Endothelial cell of umbilical vein (primary cell): Measurements from ENCODE around the gene SPACA6. TPM values are rescaled to one million over a fixed set of nuclear protein-coding genes. Genes with fewer than 3 reads are reported as not detected.

Source experiments
- BruUV-seq: library from RNA; stranded (reverse); fragments of 400-500 nt; replicated peaks from 2 replicates; lab custom pipeline; 2021; lab: Mats Ljungman, UMichigan
- CTCF ChIA-PET: fragments of 300-600, 350-600 bp; sonication (Branson Sonifier 250); formaldehyde crosslinking; loops from one replicate; lab custom pipeline; 2021; ENCODE audit warnings: antibody characterized with exemption, inconsistent platforms; lab: Charles Lee
- POLR2A ChIA-PET: fragments of 300-600, 350-600 bp; sonication (Branson Sonifier 250); formaldehyde crosslinking; loops from one replicate; lab custom pipeline; 2021; ENCODE audit warnings: antibody characterized with exemption, inconsistent platforms; lab: Charles Lee
- DNase-seq: peaks from one replicate; pipeline ENCODE4 v3.0.0-alpha.2; 2011; ENCODE audit warnings: low read depth, low spot score
- FAIRE-seq: peaks from 2 replicates; lab custom pipeline; 2011; peaks lifted over from hg19 to GRCh38; lab: Jason Lieb, UNC
- H2AFZ ChIP-seq: 2 replicates; pipeline ENCODE4 v1.6.0; 2012; ENCODE audit warnings: low read depth, low read length, control low read depth, inconsistent platforms
- H3K27ac ChIP-seq: 2 replicates; pipeline ENCODE4 v1.5.1; 2011; ENCODE audit warnings: low read depth, mild to moderate bottlenecking, control low read depth, low read length, moderate library complexity; ENCODE audit not compliant: insufficient read depth
- H3K27me3 ChIP-seq, 2 experiments: 2 replicates each; pipeline versions ENCODE4 v1.6.0 to v1.6.1; 2011; ENCODE audit warnings: low read length in 2 of 2, mixed read lengths in 1 of 2; ENCODE audit not compliant: control insufficient read depth in 2 of 2, insufficient read depth in 2 of 2
- H3K36me3 ChIP-seq, 2 experiments: 2 replicates in 1 of 2; 3 replicates in 1 of 2; pipeline ENCODE4 v1.5.1; 2011; ENCODE audit warnings: low read length in 2 of 2, mild to moderate bottlenecking in 1 of 2, moderate library complexity in 1 of 2; ENCODE audit not compliant: control insufficient read depth in 2 of 2, insufficient read depth in 2 of 2; ENCODE audit errors: extremely low read depth in 1 of 2
- H3K4me1 ChIP-seq: 3 replicates; pipeline ENCODE4 v1.5.1; 2011; ENCODE audit warnings: mild to moderate bottlenecking, low read length; ENCODE audit not compliant: control insufficient read depth, insufficient read depth; ENCODE audit errors: extremely low read depth
- H3K4me2 ChIP-seq: 2 replicates; pipeline ENCODE4 v1.6.1; 2011; ENCODE audit warnings: low read length, control low read depth, mixed read lengths; ENCODE audit not compliant: insufficient read depth
- H3K4me3 ChIP-seq, 3 experiments: fragments of 200-600 bp in 1 of 3; sonication (generic), shearing (Covaris generic) in 1 of 3; replicated peaks in 1 of 3; 2 replicates each; pipeline ENCODE4 v1.5.1; 2011 to 2016; ENCODE audit warnings: control low read depth in 3 of 3, low read length in 3 of 3, mild to moderate bottlenecking in 2 of 3, inconsistent platforms in 1 of 3, low read depth in 1 of 3, moderate library complexity in 1 of 3; ENCODE audit not compliant: insufficient read depth in 1 of 3
- H3K79me2 ChIP-seq: 2 replicates; pipeline ENCODE4 v1.6.0; 2012; ENCODE audit warnings: low read length, inconsistent platforms; ENCODE audit not compliant: control insufficient read depth, insufficient read depth
- H3K9ac ChIP-seq: replicated peaks from 2 replicates; pipeline ENCODE3; 2011; ENCODE audit warnings: low read length, control low read depth; ENCODE audit not compliant: insufficient read depth; ENCODE audit errors: extremely low read depth
- H3K9me1 ChIP-seq: replicated peaks from 3 replicates; pipeline ENCODE4 v1.6.0; 2011; ENCODE audit warnings: mild to moderate bottlenecking, low read length; ENCODE audit not compliant: control insufficient read depth, insufficient read depth; ENCODE audit errors: extremely low read depth
- H3K9me3 ChIP-seq: replicated peaks from 2 replicates; pipeline ENCODE4 v1.5.1; 2012; ENCODE audit warnings: low read length, inconsistent platforms; ENCODE audit not compliant: control insufficient read depth, insufficient read depth
- H4K20me1 ChIP-seq: replicated peaks from 2 replicates; pipeline ENCODE3; 2011; ENCODE audit warnings: mild to moderate bottlenecking, low read length; ENCODE audit not compliant: control insufficient read depth, insufficient read depth; ENCODE audit errors: extremely low read depth
- CTCF ChIP-seq, 2 donors: IDR thresholded peaks; 1 replicate in 1 of 2; 2 replicates in 1 of 2; pipeline ENCODE4 v1.5.1; 2011; ENCODE audit warnings: low read length in 2 of 2, mild to moderate bottlenecking in 2 of 2, moderate library complexity in 2 of 2, control low read depth in 1 of 2, inconsistent platforms in 1 of 2, low read depth in 1 of 2; ENCODE audit not compliant: insufficient read depth in 1 of 2; ENCODE audit errors: extremely low read depth in 1 of 2
- EZH2 ChIP-seq: IDR thresholded peaks from 2 replicates; pipeline ENCODE4 v1.6.1; 2012; ENCODE audit warnings: borderline replicate concordance, low read depth, mild to moderate bottlenecking, moderate library complexity, low read length, inconsistent platforms; ENCODE audit not compliant: severe bottlenecking
- dilution Hi-C: fragments of 300-500 bp; cut with MboI; formaldehyde crosslinking; loops from one replicate; pipeline ENCODE4 v1.15.0; 2019; ENCODE audit warnings: low sequenced_read_pairs; ENCODE audit not compliant: extremely low pct_ligation_motif_present
- intact Hi-C: fragments of 100-400 bp; cut with micrococcal nuclease; formaldehyde crosslinking; loops from one replicate; pipeline ENCODE4 v1.10.0; 2022
- polyA plus RNA-seq, 4 experiments: library from polyadenylated mRNA; depleted of rRNA in 3 of 4; stranded (reverse) in 3 of 4; unstranded in 1 of 4; fragments of >200 nt; gene quantifications; 2 replicates each; pipeline versions ENCODE4 v1.2.1 to v1.2.3, GENCODE V29; 2011 to 2012; ENCODE audit warnings: missing spikeins in 1 of 4
- total RNA-seq: library from RNA; stranded (reverse); gene quantifications from 2 replicates; pipeline ENCODE4 v1.2.3, GENCODE V29; 2021

The SPACA6 gene
- total and polyA plus RNA-seq, 2 donors (not counting 3 experiments of a cell fraction or from before 2014, with no cell fraction given), result 11.9 to 41.1 TPM

DNA sequence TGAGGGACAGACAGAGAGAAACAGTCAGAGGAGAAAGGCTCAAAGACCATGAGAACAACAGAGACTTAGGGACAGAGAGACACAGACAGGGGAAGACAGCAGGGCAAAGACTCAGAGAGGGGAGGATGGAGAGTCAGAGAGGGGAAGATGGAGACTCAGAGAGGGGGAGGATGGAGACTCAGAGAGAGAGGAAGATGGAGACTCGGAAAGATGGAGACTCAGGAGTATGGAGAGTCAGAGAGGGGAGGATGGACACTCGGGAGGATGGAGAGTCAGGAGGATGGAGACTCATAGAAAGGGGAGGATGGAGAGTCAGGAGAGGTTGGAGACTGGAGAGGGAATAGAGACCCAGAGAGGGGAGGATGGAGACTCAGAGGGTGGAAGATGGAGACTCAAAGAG lies 689 bp downstream of the SPACA6 start:
- no peak for DNase-seq
- CTCF ChIA-PET, result no interaction called here

More for the DNA sequence above, 689 bp downstream of the SPACA6 start:
- no peak for TF ChIP-seq CTCF (IDR thresholded peaks at IDR 0.05; ENCODE audit: extremely low read depth in 1 of 2, insufficient read depth in 1 of 2, low read depth in 1 of 2, low read length in 2 of 2)
- no peak for TF ChIP-seq EZH2
- H2AFZ ChIP-seq, result no peak overlapping the region
- no peak overlapping the region for H3K4me2 ChIP-seq
- no peak overlapping the region for H3K4me3 ChIP-seq
- dilution Hi-C loops (no loop called here), intact Hi-C loops (no loop called here)
- peaks cover 10% of the 10 kb centered on the region for H3K4me1 ChIP-seq
- no peaks in the 10 kb centered on the region for H3K9me3 ChIP-seq
- H3K79me2 ChIP-seq, result peaks cover 77% of the 10 kb centered on the region
- H3K27me3 ChIP-seq, result no peaks in the 10 kb centered on the region
- H3K36me3 ChIP-seq, result peaks cover 14 to 40% of the 10 kb centered on the region in 2 experiments
- no peak for FAIRE-seq
- BruUV-seq, result no TSS peak
- no peak overlapping the region for H3K27ac ChIP-seq
- no peak overlapping the region for H3K9ac ChIP-seq
- H4K20me1 ChIP-seq, result peaks cover 5% of the 10 kb centered on the region
- no peaks in the 10 kb centered on the region for H3K9me1 ChIP-seq
- POLR2A ChIA-PET, result no interaction called here
